Right atrium auricular region (tissue), 2 donors: ENCODE results near the gene FBXO21. TPM values are rescaled to one million over a fixed set of nuclear protein-coding genes. Genes with fewer than 3 reads are reported as not detected.

ENCODE experiments used
- DNase-seq: peaks from one replicate; pipeline ENCODE4 v3.0.0-alpha.2; 2019; ENCODE audit warnings: low spot score
- H3K27ac ChIP-seq, 2 donors: fragments of 200-600 bp; sonication (generic); 1 replicate in 1 of 2; 2 replicates in 1 of 2; pipeline ENCODE4 v1.5.1; 2016 to 2019
- H3K27me3 ChIP-seq, 2 donors: fragments of 200-600 bp; sonication (generic); one replicate each; pipeline versions ENCODE4 v1.5.1 to v1.6.0; 2017 to 2019
- H3K36me3 ChIP-seq: fragments of 200-600 bp; sonication (generic); one replicate; pipeline ENCODE4 v1.5.1; 2016
- H3K4me1 ChIP-seq, 2 donors: fragments of 200-600 bp; sonication (generic); one replicate each; pipeline versions ENCODE4 v1.5.1 to v1.6.0; 2017 to 2019
- H3K4me3 ChIP-seq, 2 donors: fragments of 200-600 bp; sonication (generic); 1 replicate in 1 of 2; 2 replicates in 1 of 2; pipeline ENCODE4 v1.5.1; 2017 to 2019; ENCODE audit warnings: mild to moderate bottlenecking in 1 of 2, moderate library complexity in 1 of 2
- H3K9me3 ChIP-seq, 2 donors: fragments of 200-600 bp; sonication (generic); one replicate each; pipeline ENCODE4 v1.5.1; 2019
- CTCF ChIP-seq, 2 donors: fragments of 200-600 bp; sonication (generic); IDR thresholded peaks; one replicate each; pipeline ENCODE4 v1.5.1; 2019; ENCODE audit warnings: antibody characterized with exemption in 2 of 2
- total RNA-seq, 2 donors: library from RNA; depleted of rRNA; stranded (reverse); fragments of >200 nt; gene quantifications; one replicate each; pipeline ENCODE4 v1.1.0, GENCODE V29; 2016

Gene FBXO21
- total RNA-seq, 2 donors from 2014 or later, result 43.5 to 77.9 TPM

GRCh38 chr12:117125767-117126166, 64.5 kb downstream of the FBXO21 start:
- DNase-seq, result no peak
- H3K9me3 ChIP-seq, result no peaks in the 10 kb centered on the region
- no peaks in the 10 kb centered on the region for H3K27me3 ChIP-seq
- H3K4me1 ChIP-seq, result peaks cover 0 to 7% of the 10 kb centered on the region in 2 donors
- no peak overlapping the region for H3K27ac ChIP-seq
- H3K4me3 ChIP-seq, result no peak overlapping the region
- H3K36me3 ChIP-seq, result no peaks in the 10 kb centered on the region
- TF ChIP-seq CTCF (IDR thresholded peaks at IDR 0.05), result no peak

- H3K27ac ChIP-seq, result no peak overlapping the region
- no peak overlapping the region for H3K4me3 ChIP-seq
- H3K27me3 ChIP-seq, result no peaks in the 10 kb centered on the region
- no peaks in the 10 kb centered on the region for H3K9me3 ChIP-seq
- peaks cover 0 to 7% of the 10 kb centered on the region in 2 donors for H3K4me1 ChIP-seq
- no peak for TF ChIP-seq CTCF (IDR thresholded peaks at IDR 0.05)
- no peak for DNase-seq
- H3K36me3 ChIP-seq, result no peaks in the 10 kb centered on the region
These were observed 65.0 kb downstream of the FBXO21 start for GRCh38 chr12:117125272-117125613.

- no peak for DNase-seq
- H3K4me3 ChIP-seq, result no peak overlapping the region
- no peak overlapping the region for H3K27ac ChIP-seq
- no peak for TF ChIP-seq CTCF (IDR thresholded peaks at IDR 0.05)
- H3K27me3 ChIP-seq, result no peaks in the 10 kb centered on the region
- H3K9me3 ChIP-seq, result no peaks in the 10 kb centered on the region
- H3K4me1 ChIP-seq, result peaks cover 0 to 8% of the 10 kb centered on the region in 2 donors
- H3K36me3 ChIP-seq, result no peaks in the 10 kb centered on the region
These were observed 65.6 kb downstream of the FBXO21 start for GRCh38 chr12:117124421-117125271.

GRCh38 chr12:117121441-117121840, 68.8 kb downstream of the FBXO21 start:
- H3K27ac ChIP-seq, result no peak overlapping the region
- no peak for TF ChIP-seq CTCF (IDR thresholded peaks at IDR 0.05)
- H3K4me1 ChIP-seq, result peaks cover 0 to 26% of the 10 kb centered on the region in 2 donors
- no peaks in the 10 kb centered on the region for H3K9me3 ChIP-seq
- no peaks in the 10 kb centered on the region for H3K27me3 ChIP-seq
- no peaks in the 10 kb centered on the region for H3K36me3 ChIP-seq
- no peak for DNase-seq
- no peak overlapping the region for H3K4me3 ChIP-seq

GRCh38 chr12:117120787-117121186, 69.5 kb downstream of the FBXO21 start:
- Histone ChIP-seq H3K27me3 (no peaks in the 10 kb centered on the region), H3K27ac (no peak overlapping the region), H3K4me1 (peaks cover 0 to 26% of the 10 kb centered on the region in 2 donors), H3K36me3 (no peaks in the 10 kb centered on the region), H3K9me3 (no peaks in the 10 kb centered on the region), H3K4me3 (no peak overlapping the region)
- no peak for TF ChIP-seq CTCF (IDR thresholded peaks at IDR 0.05)
- DNase-seq, result no peak
